HL-60/S4 treated with retinoic acid at 250 ng/mL for 4 days and 3 days (cell line): ENCODE results near the gene SERPINA5.
"Not testable (repeated sequence)": the region's sequence is repeated elsewhere in the genome, so short reads cannot be mapped to it uniquely, and the experiment has no call there.

Experiments used
- in situ Hi-C: fragments of 300-500 bp; cut with MboI; formaldehyde crosslinking; loops from 2 replicates; pipeline ENCODE4 v1.7.0; 2022; ENCODE audit warnings: low sequenced_read_pairs

SERPINA5 gene

DNA sequence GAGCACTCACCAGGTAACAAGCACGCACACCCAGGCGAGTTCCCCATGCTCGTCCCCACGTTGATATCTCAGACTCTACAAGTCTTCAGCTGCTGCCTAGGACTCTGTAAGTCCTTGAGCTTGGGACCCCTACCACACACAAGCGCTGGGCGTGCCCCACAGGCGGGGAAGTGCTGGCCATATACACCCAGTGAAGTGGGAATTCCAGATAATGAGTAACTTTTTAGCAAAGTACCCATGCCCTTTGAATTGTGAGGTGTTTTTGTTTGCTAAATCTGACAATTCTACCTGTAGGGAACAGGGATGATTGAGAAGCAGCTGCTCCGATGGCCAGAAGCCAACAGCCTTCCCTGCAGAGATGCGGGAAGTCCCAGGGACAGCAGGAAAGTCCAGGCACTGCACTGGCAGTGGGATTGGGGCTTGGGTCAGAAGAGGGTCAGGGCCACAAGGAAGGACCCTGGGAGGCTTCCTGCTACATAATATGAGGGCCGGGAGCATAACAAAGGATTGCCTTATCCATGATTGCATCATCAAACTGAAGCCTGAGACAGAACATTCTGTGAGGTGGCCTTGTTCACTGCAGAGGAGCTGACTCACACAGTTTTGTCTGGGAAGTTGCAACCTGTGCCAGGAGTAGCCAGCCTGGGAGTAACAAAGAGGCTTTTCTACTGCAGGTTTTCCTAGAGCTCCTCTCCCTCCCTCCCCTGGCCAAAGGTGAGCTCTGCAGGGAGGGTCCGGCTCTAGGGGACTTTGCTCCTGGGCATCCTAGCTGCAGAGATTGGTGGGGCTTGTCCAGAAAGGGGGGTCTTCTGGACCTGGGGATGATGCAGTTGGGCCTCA, 17.8 kb downstream of the SERPINA5 start:
- in situ Hi-C loops: no loop called here

DNA sequence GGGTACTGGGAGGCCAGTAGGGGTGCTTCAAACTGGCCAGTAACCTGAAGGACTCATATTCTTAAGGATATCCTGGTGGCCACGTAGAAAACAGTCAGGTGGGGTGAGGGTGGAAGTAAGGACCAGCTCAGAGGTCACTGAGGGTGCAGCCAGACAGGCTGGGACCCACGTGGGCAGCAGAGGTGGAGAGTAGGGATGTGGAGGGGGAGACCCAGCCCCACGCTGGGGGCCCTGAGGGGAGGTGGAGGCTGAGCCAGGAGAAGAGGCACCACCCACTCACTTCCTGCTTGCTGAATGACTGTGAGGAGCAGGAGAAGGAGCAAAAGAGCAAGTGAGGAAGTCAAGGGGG, 18.4 kb downstream of the SERPINA5 start:
- in situ Hi-C loops: no loop called here

DNA sequence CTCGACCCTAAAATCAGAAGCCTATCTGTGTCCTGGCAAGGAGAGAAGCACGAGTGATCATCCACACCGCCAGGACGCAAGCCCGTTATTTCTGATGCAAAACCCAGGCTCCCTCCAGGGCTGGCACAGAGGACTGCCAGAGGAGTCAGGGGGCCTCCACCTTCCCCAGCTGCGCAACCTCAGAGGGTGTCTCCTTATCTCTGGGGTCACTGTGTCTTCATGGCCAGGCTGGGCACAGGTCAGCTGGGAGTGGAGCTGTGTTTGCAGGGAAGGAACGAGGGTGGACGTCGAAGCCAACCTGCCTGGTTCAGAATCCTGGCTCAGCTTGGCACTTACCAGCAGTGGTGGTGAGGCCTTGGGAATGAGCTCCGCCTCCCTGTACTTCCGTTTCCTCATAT, 18.9 kb downstream of the SERPINA5 start:
- in situ Hi-C loops: no loop called here

DNA sequence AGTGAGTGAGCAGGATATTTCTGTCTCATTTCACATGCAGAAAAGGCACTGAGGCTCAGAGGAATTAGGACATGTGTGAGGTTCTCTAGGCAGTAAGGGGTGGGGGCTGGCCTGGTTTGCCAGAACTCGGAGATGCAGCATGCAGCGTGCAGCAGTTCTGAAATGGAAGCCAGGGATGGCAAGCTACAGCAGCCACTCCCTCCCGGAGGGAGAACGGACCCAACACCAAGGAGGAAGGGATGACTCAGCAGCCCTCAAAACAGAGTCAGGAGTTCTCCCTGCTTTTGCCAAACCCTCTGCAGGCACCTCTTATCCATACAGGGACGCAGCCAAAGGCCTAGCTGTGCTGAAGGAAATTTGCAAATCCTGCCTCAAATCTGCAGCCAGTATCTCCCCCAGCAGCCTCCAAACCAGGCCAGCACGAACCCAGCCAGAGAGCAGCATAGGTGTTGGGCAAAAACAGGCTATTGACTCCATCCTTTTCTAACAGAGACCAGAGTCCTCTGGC, 20.7 kb downstream of the SERPINA5 start:
- in situ Hi-C loops: no loop called here

DNA sequence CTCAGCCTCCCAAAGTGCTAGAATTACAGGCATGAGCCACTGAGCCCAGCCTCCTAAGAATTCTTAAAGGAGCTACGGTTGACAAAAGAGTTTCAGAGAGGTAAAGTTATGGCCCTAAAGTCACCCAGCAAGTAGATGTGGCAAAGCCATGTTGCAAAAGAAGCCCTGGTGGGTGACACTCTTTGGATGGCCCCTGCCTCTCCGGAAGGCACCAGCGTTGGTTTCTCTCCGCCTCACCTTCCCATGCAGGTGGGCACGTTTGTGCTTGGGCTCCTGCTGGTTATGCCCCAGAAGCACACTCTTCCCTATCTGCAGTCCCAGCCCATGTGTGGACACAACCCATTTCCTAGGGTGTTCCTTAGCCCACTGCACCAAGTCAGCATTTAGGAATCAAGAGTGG, 21.5 kb downstream of the SERPINA5 start:
- in situ Hi-C loops: no loop called here

DNA sequence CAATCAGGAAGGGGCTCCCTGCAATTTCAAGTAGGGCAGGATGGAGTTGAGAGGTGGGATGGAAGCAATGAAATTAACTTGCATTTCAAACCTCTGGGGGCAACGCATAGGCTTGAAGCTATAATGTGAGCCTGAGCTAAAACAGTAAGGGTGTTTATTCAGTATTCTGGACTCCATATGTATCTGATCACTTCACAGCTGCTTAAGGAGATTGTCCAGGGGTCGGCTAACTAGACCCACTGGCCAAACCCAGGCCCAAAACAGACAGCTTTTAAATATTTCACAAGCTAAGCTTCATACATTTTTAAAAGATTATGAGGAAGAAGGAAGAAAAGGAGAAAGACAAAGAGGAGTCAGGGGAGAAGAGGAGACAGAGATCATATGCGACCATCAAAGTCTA, 24.1 kb downstream of the SERPINA5 start:
- in situ Hi-C loops: no loop called here

DNA sequence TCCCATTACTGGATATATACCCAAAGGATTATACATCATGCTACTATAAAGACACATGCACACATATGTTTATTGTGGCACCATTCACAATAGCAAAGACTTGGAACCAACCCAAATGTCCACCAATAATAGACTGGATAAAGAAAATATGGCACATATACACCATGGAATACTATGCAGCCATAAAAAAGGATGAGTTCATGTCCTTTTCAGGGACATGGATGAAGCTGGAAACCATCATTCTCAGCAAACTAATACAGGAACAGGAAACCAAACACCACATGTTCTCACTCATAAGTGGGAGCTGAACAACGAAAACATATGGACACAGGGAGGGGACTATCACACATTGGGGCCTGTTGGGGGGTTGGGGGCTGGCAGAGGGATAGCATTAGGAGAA, 27.7 kb downstream of the SERPINA5 start:
- in situ Hi-C loops: not testable (repeated sequence)

DNA sequence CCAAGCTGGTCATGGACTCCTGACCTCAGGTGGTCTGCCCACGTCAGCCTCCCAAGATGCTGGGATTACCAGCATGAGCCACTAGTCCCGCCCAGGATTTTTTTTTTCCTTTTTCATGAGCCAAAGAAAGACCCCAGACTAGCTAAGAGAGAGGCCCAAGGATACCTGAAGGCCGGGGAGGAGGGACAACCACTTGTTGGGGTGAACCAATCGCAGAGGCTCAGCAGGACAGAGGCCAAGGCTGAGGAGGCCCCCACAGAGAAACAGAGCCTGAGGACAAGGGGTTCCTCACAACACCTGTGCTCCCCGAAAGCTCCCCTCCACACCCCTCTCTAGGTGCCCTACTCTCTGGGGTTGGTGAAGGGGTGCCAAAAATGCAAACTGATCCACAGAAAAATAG, 30.0 kb downstream of the SERPINA5 start:
- in situ Hi-C loops: no loop called here

DNA sequence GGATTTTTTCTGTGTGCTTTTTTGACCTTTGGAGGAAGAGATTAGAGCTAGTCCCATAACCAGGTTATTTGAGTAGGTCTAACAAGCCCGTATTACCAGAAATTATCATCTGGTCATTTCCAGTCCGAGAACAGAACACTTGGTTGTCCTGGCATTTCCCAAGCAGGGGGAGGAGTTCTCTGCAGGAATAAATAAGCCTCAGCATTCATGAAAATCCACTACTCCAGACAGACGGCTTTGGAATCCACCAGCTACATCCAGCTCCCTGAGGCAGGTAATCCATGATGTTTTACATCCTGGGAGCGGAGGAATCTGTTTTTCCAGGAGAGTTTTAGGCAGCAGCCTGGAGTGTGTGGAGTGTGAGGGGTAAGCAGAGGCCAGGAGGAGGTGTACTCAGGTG, 30.9 kb downstream of the SERPINA5 start, which contains the start of gene SERPINA3:
Gene SERPINA3 (plus strand): TSS at position 218 of the 400 bp plus-strand sequence. CDS start 2,051 bp downstream, outside the sequence.
- in situ Hi-C loops: no loop called here

DNA sequence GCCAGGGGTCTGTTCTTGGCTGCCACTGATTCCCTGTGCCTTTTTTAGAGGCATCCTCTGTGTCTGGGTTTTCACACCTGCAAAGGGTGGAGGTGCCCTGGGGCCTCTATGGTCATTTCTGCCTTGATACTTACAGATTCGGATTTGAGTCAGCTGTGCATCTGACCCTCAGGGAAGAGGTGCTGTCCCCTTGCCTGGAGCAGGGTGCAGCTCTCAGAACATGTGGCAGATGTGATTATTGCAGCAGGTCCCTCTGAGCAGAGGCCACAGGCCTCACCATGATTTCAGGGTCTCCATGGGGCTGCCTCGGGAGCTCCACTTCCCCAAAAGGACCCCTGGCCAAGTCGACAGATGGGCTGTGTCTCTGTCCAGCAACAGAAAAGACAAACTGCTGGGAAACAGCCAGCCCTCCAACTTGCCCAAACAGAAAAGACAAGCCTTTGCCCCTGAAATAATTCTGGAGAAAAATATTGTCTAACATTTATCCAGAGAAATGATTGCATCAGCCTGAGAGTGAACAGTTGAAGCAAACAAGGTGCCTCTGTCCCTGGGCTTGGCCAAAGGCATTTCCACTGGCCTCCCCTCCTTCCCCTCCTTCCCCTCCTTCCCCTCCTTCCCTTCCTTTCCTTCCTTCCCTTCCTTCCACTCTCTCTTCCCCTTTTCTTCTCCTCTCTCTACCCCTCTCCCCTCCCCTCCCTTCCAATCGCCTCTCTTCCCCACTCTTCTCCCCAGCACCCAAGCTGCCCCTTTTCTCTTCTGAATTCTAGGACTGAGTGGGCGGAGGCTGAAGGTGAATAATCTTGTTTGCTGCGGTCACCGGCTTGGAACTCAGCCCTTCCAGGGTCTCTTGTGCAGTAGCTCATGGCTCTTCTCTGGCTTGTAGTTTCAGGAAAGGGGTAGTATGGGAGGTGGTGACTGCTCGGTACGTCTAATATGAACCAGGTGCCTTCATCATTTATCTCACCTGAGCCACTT, 31.6 kb downstream of the SERPINA5 start:
- in situ Hi-C loops: no loop called here

DNA sequence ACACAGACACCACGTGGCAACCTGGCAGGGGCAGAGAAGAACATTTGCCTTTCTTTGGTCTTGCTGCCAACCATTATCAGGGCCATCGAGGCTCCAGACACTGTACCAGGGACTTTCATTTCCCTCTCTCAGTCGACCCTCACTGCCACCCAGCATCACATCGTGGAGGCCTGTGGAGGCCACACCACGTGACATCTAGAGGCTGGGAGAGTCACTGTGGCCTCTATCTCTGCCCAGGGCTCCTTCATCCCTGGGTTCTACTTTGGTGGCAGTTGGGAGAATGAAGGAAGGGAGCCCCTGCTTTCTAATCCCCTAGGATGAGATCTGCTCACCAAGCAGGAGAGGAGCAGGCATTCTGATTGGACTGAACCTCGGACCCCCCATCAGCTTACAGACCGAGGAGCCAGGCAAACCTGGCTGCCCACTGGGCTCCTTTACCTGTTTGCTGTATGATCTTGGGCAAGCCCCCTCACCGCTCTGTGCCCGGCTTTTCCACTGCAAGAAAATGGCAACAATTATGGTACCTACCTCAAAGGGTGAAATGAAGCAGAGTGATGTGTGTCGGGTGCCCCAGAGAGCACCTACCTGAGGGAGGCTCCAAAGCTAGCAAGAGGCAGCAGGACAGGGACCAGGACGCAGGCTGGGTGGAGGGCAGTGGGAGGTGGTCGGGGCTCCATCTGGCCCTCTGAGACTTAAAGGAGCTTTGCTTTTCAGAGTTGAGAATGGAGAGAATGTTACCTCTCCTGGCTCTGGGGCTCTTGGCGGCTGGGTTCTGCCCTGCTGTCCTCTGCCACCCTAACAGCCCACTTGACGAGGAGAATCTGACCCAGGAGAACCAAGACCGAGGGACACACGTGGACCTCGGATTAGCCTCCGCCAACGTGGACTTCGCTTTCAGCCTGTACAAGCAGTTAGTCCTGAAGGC, 32.8 kb downstream of the SERPINA5 start:
- in situ Hi-C loops: no loop called here

DNA sequence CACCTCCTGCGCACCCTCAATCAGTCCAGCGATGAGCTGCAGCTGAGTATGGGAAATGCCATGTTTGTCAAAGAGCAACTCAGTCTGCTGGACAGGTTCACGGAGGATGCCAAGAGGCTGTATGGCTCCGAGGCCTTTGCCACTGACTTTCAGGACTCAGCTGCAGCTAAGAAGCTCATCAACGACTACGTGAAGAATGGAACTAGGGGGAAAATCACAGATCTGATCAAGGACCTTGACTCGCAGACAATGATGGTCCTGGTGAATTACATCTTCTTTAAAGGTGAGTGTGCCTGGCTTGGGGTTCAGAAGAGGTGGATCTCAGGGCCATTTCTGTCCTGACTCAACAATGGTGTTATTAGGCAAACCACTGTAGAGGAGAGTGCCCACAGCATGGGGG, 33.6 kb downstream of the SERPINA5 start:
- in situ Hi-C loops: no loop called here

DNA sequence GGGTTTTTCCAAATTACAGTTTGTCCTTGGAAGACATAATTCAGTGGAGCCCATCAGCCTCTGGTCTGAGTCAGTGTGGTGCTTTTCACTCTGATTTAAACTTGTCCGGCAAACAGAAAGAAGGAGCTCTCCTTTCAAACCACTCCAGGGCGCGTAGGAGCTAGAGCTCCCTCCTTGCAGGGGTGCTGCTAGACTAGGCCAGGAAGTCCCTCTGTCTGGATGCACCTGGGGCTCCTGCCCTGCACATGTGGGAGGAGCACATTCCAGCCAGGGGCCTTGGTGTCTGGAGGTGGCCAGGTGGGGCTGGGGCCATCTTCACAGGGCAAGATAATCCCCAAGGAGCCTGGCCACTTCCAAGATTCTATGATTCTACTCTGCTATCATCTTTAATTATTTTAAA, 34.0 kb downstream of the SERPINA5 start:
- in situ Hi-C loops: no loop called here

DNA sequence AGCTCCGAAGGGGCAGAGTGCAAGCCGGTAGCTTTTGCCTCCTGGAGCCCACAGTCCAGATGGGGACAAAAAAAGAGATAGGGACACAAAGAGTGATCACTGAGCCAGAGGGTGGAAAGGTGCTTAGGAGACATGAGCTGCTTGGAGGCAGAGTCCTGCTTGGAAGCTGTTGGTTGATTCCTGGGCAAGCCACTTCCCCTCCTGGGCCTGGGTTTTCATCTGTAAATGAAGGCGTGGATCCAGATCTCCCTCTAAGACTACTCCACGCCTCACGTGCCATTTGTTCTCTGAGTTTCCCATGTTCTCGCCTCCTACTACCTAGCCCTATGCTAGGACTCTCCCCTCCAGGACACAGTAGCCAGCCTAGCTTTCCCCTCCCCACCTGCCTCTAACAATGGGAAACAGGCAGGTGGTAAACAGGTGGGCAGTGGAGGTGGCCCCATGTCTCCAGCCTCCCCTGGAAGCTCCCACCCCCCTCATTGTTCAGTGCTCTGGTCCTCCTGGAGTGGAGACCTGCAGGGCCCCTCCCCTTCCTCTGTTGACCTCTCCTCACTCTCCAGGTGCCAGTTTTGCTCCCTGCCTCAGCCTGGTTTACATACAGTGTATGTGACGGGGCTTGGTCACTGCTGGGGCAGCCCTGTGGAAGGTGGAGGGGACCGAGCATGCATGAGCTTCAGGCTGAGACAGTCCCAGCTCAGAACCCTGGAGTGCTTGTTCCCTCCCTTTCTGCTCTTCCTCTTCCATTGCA, 34.8 kb downstream of the SERPINA5 start:
- in situ Hi-C loops: no loop called here

DNA sequence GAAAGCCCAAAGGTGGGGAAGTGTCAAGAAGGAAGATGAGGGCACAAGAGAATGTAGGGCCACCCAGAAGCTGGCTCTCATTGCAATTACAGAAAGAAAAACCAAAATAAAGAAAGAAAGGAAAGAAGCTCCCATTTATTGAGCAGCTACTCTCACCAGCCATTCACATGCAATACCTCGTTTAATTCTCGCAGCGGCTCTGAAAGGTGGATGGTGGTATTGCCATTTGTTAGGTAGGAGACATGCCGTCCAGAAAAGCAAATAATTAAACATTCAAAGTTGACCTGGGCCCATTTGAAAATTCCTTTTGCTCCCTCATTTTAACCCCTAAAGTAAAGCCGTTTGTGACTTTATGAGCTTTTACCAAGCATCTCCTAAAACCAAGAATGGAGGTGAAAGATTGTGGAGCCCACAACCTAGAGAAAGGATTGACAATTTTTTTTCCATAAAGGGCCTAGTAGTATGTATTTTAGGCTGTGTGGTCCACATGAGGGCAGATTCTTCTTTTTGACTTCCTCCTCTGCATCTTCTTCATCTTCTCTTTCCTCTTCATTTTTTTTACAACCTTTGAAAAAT, 36.2 kb downstream of the SERPINA5 start:
- in situ Hi-C loops: no loop called here

DNA sequence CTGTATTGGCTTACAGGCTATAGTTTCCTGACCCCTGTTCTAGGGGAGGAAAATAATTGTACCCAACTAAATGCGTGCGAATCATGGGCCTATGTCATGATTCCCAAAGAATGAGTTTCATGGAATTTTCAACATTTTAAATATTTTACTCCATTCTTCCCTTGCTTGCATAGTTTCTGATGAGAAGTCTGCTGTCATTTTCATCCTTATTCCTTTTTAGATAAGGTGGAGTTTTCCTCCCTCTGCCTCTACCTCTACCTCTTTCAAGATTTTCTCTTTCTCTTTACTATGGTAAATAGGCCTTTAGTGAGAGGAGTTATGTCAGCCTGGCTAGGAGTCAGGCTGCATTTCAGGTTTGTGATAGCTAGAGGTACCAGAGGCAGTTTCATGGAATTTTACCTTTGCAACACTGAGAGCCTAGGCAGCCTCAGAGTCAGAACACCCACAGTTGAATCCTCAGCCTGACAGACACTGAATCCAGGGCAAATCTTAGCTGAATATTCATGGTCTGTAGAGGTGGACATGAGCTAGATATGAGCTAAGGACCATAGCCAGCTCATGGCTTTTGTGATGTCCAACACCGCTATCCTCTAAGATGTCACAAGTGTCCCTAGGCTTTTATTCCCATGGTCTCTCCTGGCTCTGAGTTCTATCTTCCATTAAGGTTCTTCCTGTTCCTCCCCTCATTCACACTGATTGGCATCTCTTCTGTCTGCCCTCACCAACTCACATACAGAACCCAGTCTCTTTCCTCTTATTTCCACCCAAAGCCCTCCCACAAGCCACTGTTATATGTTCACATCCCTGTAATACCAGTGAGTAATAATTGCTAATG, 37.0 kb downstream of the SERPINA5 start:
- in situ Hi-C loops: no loop called here

DNA sequence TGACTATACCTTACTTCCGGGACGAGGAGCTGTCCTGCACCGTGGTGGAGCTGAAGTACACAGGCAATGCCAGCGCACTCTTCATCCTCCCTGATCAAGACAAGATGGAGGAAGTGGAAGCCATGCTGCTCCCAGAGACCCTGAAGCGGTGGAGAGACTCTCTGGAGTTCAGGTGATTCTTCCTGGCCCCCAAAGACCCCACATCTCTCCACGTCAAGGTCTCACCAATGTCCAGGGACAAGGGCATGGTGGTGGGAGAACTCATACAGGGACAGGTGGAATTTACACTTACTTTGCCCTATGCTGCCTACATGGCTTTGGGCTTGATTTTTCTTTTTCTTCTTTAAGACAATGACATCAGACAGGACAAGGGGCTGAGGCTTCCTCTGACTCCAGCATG, 38.1 kb downstream of the SERPINA5 start:
- in situ Hi-C loops: no loop called here

DNA sequence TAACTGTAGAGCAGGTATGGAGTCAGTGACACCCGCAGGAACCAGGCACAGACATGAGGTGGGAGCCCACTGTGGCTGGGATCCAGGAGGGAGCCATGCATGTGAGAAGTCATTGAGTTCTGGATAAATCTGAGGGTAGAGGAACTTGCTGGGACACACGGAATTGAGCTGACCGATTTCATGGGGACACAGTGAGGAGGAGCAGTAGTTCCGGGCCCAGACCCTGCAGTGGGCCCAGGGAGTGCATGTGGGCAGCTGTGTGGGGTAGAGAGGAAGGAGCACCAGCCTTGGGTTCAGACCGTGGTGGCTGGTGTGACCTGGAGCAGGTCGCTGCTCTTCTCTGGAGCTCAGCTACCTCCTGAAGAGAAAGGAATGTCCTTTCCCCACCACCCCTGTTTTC, 39.4 kb downstream of the SERPINA5 start:
- in situ Hi-C loops: no loop called here
